Fibroblast of gingiva (primary cell): ENCODE data around the gene DDIT4L.
A peak's percentile ranks its signal among the peaks of the same experiment; 100 is the strongest.
"Not testable (repeated sequence)": the region's sequence is repeated elsewhere in the genome, so short reads cannot be mapped to it uniquely, and the experiment has no call there.

Experiments used
- DNase-seq: peaks from one replicate; pipeline ENCODE4 v3.0.0-alpha.2; 2011; ENCODE audit warnings: low read depth

The DDIT4L gene

GRCh38 chr4:100189820-100190642, at the start of gene DDIT4L:
Gene DDIT4L, minus strand, starts transcription at chr4:100190468. Its CDS starts 485 bp downstream, at chr4:100189983.
- DNase-seq: peak; percentile 45

- DNase-seq: peak; percentile 15
Observed at GRCh38 chr4:100240008-100240407, 49.7 kb upstream of the DDIT4L start.

GRCh38 chr4:100224721-100225120, 34.5 kb upstream of the DDIT4L start:
- no peak for DNase-seq

- DNase-seq: no peak
Observed at GRCh38 chr4:100224160-100224559, 33.9 kb upstream of the DDIT4L start.

GRCh38 chr4:100208964-100209363, 18.7 kb upstream of the DDIT4L start:
- no peak for DNase-seq

- no peak for DNase-seq
Observed at GRCh38 chr4:100208459-100208858, 18.2 kb upstream of the DDIT4L start.

- no peak for DNase-seq
Observed at GRCh38 chr4:100206850-100207249, 16.6 kb upstream of the DDIT4L start.

- DNase-seq: no peak
Observed at GRCh38 chr4:100198061-100198460, 7.8 kb upstream of the DDIT4L start.

- DNase-seq: not testable (repeated sequence)
Observed at GRCh38 chr4:100196388-100197071, 6.3 kb upstream of the DDIT4L start.

- peak; percentile 81 for DNase-seq
Observed at GRCh38 chr4:100190643-100191600, 654 bp upstream of the DDIT4L start.

- no peak for DNase-seq
Observed at GRCh38 chr4:100188829-100189228, 1.4 kb downstream of the DDIT4L start.

- DNase-seq: no peak
Observed at GRCh38 chr4:100187781-100188180, 2.5 kb downstream of the DDIT4L start.

GRCh38 chr4:100184787-100185186, 5.5 kb downstream of the DDIT4L start:
- no peak for DNase-seq

- no peak for DNase-seq
Observed at GRCh38 chr4:100177855-100178254, 12.4 kb downstream of the DDIT4L start.

- no peak for DNase-seq
Observed at GRCh38 chr4:100177126-100177525, 13.1 kb downstream of the DDIT4L start.

GRCh38 chr4:100175858-100176257, 14.4 kb downstream of the DDIT4L start:
- no peak for DNase-seq

GRCh38 chr4:100174985-100175383, 15.3 kb downstream of the DDIT4L start:
- DNase-seq: no peak

- no peak for DNase-seq
Observed at GRCh38 chr4:100170986-100171385, 19.3 kb downstream of the DDIT4L start.

GRCh38 chr4:100169491-100170485, 20.5 kb downstream of the DDIT4L start:
- DNase-seq: no peak

- DNase-seq: peak; percentile 72
Observed at GRCh38 chr4:100168521-100168920, 21.7 kb downstream of the DDIT4L start.
